ENCODE data around the gene SIMC1.

DNA sequence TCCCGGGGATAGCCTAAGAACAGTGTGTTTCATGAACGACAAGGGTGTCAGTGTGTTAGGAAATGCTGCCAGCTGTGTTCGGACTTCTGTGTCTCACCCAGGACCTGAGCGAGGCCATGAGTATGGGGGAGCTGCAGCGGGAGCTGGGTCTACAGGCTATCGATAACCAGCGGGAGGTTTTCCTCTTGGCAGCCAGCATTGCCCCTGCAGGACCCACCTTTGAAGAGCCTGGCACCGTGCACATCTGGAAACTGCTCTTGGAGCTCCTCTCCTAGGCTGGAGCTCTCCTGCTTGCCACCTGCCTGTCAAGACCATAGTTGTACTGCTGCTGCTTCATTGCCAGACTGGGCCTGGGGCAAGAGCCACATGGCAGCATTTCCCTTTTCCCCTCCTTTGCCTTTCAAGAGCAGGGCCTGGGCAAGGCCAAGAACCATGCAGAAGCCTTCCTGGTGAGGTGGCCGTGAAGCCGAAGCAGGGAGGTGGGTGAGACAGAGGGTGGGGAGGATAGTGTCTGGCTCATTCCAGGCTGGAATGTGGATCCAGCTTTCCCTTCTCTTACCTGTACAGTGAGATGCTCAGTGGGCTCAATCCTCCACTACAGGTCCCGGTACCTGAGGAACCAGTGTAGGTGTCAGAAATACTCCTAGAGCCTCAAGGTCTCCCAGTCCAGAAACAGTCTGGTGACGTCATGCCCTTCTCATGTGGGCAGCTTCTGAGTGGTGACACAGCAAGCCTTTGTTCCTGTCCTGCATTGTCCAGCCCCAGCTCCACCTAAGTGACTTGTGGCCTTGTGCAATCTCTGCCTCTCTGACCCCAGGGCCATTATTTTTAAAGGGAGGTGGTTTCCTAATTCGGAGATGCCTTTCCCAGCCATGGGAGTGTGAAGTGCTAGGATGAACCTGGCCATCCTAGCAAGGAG lies 133.7 kb downstream of the SIMC1 start:
- TF ChIP-seq, protein P1, sequence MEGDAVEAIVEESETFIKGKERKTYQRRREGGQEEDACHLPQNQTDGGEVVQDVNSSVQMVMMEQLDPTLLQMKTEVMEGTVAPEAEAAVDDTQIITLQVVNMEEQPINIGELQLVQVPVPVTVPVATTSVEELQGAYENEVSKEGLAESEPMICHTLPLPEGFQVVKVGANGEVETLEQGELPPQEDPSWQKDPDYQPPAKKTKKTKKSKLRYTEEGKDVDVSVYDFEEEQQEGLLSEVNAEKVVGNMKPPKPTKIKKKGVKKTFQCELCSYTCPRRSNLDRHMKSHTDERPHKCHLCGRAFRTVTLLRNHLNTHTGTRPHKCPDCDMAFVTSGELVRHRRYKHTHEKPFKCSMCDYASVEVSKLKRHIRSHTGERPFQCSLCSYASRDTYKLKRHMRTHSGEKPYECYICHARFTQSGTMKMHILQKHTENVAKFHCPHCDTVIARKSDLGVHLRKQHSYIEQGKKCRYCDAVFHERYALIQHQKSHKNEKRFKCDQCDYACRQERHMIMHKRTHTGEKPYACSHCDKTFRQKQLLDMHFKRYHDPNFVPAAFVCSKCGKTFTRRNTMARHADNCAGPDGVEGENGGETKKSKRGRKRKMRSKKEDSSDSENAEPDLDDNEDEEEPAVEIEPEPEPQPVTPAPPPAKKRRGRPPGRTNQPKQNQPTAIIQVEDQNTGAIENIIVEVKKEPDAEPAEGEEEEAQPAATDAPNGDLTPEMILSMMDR (conservative IDR thresholded peaks at IDR 0.05 in 1 of 2, IDR thresholded peaks at IDR 0.05 in 1 of 2; ENCODE audit: low read depth in 1 of 2, low read length in 2 of 2), result no peak
- TF ChIP-seq EZH2 (IDR thresholded peaks at IDR 0.05; ENCODE audit: low read length, missing control alignments), result no peak

Measured in fibroblast of lung (primary cell).